NCI-H748 (cell line): ENCODE results near the gene PLA2G2F.
A peak's percentile ranks its signal among the peaks of the same experiment; 100 is the strongest.

ENCODE experiments used
- DNase-seq: peaks from one replicate; lab custom pipeline; 2025; ENCODE audit not compliant: unreplicated experiment; lab: John Stamatoyannopoulos, UW

PLA2G2F gene

DNA sequence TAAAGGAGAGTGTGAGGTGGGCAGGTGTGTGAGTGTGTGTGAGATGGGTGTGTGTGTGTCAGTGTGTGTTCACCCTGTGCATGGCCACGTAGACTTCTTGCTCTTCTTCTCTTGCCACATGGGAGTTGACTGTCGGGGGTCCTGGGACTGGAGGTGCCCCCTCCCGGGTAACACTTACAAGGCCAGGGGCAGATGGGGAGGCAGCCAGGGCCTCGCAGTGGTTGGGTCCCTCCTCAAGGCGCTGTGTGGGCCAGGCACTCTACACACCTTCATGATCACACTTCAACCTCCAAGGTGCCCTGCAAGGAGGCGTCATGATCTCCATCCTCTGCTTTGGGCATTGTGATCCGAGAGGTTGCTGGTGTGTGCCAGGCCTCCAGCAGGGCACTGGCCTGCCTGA, 2.3 kb downstream of the PLA2G2F start:
- no peak for DNase-seq

DNA sequence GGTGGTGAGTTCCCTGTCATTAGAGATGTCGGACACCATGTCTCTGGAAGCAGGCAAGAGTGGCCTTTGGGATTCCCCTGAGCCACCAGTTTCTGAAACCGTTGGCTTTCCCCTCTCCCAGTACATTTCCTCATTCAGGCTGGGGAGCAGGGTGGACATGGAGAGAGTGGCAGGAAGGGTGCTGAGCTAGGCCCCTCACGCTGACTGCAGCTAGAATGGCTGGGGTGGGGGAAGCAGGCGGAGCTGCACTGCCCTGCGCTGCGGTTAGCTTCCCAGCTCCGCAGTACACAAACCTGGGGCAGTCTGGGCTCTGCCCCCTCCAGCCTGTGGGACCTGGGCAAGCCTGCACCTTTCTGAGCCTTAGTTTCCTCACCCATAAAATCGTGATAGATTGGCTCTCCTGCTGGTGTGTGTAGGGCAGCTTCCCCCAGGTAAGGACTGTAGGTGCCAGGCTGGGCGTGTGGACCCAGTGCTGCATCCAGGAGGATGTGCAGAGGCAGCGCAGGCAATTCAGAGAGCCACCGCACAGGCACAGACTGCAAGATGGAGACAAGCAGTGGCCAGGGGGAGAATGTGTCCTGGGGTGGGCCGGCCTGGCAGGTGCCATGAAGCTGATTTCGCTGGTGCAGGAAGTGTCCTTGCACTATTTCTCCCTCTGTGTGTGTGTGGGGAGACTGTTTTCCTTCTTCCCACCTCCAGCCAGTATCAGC, 3.0 kb downstream of the PLA2G2F start:
- DNase-seq: no peak

DNA sequence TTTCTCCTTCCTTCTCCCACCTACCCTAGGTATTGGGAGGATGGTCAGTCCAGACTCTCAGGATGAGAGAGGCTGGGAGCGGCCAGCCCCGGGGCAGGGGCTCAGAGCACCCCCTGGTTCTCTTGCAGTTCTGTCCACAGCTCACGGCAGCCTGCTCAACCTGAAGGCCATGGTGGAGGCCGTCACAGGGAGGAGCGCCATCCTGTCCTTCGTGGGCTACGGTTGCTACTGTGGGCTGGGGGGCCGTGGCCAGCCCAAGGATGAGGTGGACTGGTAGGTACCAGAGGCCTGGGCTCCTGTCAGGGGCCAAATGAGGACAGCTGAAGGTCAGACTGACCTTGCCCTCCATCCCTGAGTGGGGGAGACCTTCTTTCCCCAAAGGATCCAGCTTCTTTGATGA, 4.2 kb downstream of the PLA2G2F start:
- DNase-seq: no peak

DNA sequence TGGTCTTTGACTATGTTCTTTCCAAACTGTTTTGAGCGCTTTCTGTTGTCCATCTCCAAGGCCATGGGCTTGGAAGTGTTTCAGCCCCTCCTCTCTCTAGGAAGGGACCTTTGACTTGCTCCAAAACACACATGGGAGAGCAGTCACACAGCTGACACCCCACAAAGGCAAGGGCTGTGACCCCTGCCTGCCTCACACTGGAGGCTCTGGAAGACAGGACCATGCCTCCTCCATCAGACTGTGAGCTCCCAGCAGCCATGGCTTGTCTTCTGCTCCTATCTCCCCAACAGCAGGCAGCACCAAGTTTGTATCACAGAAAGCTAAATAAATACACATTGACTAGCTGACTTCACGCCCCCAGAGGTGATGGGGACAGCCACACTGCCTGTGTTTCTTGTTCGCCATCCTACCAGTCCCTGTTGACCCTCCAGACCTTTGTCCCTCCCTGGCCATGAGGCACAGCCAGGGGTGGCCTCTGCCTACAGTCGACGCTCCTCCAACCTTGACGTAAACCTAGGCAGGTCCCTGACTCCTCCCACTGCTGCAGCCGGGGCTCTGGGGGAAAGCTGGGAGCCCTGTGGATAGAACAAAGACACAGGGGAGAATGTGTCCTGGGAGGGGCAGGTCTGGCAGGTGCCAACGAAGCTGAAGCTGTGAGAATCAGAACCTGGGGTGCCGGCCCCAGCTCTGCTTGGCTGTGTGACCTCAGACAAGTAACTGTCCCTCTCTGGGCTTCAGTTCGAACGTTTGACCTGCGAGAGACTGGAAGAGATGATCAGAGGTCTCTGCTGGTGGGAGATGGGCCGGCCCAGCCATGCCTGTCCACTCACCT, 4.8 kb downstream of the PLA2G2F start:
- DNase-seq: no peak

DNA sequence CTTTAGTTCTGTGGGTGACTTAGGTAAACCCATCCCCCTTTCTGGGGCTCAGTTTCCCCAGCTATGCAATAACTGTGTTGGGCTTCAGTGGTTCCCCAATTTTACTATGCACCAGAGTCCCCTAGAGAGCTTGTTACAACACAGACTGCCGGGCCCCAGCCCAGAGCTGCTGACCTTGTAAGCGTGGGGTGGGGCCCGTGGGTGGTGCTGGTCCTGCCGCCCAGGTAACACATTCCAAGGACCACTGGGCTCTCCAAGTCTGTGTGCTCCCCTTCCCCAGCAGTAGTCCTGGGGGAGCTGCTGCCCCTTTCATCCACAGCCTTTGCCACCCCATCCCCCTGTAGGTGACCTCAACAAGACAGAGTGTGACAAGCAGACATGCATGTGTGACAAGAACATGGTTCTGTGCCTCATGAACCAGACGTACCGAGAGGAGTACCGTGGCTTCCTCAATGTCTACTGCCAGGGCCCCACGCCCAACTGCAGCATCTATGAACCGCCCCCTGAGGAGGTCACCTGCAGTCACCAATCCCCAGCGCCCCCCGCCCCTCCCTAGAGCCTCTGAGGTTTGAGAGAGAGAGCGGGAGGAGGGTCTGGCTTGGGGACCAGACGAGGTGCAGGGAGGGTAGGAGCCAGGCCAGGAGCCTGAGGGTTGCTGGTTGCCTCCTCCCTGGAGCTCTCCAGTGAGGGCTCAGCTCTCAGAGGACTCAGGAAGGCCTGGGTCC, 8.9 kb downstream of the PLA2G2F start:
- no peak for DNase-seq

DNA sequence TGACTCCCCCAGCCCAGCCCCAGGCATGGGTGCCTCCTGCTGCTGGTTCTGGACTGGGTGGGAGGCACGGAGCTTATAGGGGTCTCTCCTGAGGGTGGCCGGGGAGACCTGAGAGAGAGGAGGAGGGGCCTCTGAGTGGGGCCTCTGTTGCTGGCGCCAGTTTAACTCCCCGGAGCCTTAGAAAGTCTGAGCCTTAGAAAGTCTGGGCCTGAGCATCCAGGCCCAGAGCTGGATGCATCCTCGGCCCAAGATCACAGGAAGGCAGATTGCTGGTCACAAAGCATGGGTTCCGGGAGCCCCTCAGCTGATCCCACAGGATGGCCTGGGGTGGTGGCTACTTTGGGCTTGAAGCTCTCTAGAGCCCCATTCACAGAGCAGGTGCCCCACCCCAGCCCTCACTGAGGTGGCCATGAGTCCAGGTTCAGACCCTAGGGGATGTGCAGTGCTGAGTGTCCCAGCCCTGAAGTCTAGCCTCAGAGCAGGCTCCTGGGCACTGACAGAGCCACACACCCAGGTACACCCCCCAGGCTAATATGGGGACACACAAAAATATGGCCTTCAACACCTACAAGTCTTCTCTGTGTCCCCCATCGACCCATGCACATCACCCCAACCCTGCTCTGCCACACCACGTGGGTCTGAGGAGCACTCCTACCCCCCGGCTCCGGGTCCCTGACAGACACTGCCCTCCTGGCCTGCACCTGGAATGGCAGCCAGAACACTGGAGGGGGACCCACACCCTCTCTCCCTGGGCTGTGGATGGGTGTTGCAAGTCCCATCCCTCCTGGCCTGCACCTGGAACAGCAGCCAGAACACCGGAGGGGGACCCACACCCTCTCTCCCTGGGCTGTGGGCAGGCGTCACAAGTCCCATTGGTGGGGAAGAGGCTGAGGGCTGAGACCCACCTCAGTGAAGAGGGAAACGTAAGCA, 9.7 kb downstream of the PLA2G2F start:
- DNase-seq: no peak

DNA sequence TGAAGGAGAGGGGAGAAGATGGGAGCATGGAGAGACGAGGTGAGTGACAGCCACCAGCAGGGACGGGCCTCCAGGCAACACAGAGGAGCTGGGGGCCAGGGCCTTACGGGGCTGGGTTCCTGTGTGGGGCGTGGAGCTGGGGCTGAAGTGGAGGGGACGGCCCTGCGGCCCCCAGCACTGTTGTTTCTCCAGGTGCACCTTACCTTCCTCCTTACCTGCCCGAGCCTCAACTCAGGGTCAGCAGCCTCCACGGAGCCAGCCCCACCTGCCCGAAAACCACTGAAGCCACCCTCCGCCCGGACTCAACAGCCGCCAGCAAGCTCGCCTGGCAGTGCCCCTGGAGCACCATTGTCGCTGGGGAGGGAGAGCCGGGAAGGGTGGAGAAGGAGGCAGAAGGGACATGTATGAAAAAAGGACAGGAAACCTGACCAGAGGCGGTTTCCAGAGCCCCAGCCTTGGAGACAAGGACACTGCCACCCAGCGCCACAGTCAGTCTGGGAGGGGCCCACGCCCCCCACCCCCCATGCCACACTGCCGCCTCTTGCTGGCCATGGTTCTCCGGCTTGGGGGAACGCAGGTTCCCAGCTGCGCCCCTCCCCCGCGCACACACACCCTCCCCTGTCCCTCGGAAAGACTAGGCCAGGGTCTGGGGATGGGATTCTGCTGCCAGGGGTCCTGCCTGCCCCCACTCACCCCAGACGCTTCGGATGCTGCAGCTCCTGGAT, 10.6 kb downstream of the PLA2G2F start:
- no peak for DNase-seq

DNA sequence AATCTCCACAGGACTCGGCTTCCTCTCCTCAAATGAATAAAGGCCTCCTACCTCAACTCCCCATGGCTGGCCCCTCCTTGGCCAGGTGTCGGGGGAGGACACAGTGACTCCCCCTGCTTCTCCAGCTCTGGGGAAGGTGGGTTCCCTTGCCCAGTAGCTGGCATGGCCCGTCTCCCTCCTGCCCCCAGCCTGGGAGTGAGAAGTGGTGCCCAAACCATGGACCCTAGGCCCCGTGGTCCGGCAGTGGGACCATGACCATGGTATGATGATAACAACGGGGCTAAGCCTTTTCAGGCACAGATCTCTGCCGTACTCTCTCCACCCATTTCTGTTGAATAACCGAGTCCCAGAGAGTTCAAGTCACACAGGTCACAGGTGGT, 11.2 kb downstream of the PLA2G2F start:
- no peak for DNase-seq

DNA sequence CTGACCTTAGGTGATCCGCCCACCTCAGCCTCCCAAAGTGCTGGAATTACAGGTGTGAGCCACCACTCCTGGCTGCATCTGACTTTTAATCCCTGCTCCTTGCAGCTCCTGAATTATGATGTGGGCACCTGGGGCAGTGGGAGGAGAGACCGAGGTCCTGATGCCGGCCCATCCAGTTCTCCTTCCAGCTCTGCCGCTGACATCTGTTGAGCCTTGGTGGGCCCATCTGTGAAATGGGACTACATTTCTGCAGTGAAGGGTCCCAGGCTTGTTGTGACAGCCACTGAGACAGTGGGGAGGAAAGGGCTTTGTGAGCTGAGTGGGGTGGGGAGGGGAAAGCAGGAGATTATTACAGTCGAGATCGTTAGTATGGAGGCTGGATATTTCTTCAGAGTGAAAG, 11.8 kb downstream of the PLA2G2F start:
- no peak for DNase-seq

DNA sequence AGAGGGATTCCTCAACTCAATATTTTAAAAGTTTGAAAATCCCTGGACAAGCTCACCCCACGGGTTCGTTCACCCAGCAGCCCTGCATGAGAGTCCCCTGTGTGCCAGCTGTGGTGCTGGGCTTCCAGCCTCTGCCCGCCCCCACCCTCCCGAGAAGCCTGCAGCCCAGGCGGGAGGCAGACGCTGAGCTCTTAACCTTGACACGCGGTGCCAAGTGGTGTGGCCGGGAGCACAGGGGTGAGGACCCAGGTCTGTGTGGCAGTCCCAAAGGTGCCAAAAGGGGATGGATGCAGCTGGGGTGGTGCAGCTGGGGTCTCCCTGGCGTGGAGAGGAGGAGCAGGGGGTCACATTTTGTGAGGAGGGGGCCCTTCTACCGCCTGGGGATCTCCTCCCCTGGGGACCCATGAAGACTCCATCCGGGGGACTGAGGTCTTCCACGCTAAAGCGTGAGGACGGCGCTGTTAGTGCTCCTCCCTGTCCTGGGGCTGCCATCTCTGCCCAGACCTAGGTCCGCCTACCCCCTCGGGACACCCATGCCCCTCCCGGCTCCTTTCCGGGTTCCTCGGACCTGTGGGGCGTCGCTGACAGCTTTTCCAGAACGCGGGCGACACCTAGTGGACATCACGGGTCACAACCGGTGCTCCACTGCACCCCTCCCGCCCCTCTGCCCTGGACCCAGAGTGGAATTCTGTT, 12.9 kb downstream of the PLA2G2F start:
- DNase-seq: peak; percentile 63

DNA sequence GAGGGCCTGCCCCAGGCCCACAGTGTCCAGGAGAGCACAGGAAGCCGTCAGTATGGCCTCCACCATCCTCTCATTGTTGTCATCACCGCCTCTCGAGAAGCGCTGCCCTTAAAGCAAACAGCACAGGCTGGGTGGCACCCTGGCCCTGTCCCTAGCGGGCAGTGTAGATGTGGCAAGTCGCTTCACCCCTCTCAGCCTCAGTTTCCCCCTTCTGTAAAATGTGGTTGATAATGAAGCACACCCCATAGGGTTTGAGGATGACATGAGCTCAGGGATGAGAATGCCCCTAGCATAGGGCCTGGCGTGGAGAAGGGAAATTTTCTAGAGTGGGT, 13.4 kb downstream of the PLA2G2F start:
- no peak for DNase-seq

DNA sequence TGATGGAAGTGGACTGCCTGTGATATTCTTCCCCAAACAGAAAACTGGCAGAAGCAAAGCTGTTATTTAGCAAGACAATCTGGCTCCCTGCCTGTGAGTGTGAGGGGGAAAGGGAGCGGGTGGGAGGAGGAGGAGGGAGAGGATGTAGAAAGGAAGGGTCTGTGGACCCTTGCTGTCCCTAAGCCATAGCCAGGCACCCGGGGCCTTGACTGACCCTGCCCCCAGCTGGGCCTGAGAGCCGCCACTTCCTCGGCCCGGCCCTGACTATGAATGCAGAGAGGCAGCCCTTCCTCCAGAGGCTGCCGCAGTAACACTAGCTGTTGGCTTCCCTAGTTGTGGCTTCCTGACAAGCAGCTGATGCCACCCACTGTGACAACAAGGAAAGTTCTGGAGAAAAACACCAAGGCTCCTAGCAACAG, 13.9 kb downstream of the PLA2G2F start:
- DNase-seq: no peak

DNA sequence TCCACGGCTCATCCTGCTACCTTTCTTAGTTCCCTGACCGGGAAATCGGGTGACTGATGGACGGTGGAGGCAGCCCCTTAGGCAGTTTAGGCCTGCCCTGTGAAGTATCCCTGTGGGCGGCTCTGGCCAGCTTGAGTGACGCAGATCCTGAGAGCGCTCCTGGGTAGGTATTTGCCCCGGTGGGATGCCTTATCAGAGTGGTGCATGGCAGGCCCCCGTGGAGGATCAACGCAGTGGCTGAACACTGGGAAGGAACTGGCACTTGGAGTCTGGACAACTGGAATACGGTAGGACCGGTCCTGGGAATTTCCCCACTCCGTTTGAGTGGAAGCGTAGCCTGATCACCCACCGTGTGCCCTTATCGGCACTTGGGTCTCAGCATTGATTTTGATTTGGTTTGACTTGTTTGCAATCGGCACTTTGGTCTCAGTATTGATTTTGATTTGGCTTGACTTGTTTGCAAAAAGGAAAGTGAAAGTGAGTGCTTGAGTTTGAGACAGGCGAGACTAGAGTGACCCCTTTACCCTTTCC, 15.2 kb downstream of the PLA2G2F start:
- DNase-seq: no peak

DNA sequence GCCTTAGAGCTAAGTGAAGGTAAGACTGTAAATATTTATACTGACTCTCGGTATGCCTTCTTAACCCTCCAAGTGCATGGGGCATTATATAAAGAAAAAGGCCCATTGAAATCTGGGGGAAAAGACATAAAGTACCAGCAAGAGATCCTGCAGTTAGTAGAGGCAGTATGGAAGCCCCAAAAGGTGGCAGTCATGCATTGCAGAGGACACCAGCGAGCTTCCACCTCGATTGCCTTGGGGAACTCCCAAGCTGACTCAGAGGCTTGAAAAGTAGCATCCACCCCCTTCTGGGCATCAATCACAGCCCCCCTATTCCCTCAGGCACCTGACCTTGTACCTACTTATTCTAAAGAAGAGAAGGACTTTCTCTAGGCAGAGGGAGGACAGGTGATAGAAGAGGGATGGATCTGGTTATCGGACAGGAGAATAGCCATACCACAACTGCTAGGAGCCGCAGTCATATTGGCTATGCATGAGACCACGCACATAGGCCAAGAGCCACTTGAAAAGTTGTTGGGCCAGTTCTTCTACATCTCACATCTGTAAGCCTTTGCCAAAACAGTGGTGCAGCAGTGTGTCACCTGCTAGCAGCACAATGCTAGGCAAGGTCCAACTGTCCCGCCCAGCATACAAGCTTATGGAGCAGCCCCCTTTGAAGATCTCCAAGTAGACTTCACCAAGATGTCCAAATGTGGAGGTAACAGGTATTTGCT, 19.4 kb downstream of the PLA2G2F start:
- DNase-seq: no peak

DNA sequence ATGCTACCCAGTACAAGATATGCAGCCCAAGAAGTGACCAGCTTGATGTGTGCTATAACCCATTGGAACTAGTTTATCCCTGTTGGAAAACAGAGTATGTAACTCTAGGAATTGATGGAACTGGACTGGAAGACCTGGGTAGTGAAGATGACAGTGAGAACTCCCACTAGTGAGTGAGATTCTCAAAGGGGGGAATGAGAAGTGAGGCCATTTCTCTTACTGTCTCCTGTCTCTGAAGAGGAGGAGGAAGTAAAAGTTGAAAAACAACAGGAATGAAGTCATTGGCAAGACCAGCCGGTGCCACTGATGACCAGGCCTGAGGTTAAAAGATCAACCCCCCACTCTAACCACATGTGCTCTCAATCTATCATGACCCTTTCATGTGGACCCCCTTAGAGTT, 20.9 kb downstream of the PLA2G2F start:
- DNase-seq: no peak

DNA sequence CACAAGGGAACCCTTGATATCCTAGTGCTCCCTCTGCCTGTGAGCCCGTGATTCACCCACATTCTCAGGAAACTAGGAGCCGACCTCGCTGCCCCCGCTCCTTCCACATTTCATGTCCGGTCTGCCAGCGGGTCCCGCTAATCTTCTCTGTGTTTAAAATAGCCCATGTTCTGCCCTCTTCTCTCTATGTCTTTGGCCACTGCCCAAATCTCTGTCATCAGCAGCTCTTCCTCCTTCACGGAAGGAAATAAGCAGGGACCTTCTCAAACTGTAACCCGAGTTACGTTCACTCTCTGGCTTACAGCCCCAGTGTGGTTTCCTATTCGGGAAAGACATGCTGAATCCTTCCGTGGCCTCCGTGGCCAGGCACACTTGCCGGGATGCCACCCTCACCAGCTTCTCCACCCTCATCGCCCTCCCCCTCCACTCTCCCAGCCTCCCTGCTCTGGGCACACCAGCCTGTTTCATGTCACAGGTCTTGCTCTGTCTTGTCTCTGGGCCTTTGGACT, 25.6 kb downstream of the PLA2G2F start:
- DNase-seq: no peak

DNA sequence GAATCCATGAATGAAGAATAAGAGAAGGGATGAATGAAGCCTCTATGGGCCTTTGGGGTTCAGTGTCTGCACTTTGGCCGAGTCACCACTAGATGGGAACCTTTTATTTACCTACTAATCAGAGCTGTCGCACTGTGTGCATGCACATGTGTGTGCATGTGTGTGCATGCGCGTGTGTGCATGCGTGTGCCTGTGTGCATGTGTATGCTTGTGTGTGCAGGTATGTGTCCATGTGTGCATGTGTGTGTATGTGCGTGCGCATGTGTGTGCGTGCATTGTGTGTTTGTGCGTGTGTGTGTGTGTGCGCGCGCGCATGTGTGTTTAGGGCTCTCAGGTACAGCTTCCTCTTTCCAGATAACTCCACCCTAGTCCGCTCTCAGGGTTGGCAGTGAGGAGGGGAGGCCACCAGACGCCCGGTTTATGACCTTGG, 26.4 kb downstream of the PLA2G2F start:
- peak; percentile 5 for DNase-seq

DNA sequence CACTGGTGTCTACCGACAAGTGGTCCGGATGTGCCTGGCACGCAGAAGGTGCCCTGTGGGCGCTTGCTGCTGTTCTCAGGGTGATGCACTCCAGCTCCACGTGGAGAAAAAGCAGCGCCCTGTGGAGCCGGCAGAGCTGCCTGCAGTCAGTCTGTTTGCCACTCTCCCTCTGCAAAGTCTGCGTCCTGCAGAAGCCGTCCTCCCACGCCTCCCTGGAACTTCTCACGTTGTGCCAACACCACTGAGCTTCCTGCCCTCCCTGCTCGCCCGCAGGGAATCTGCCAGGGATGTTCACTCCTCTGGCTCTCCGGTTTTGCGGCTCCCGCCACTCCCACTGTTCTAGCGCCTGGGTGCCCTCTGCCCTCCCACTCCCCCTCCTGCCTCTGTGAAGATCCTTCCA, 26.9 kb downstream of the PLA2G2F start:
- no peak for DNase-seq

DNA sequence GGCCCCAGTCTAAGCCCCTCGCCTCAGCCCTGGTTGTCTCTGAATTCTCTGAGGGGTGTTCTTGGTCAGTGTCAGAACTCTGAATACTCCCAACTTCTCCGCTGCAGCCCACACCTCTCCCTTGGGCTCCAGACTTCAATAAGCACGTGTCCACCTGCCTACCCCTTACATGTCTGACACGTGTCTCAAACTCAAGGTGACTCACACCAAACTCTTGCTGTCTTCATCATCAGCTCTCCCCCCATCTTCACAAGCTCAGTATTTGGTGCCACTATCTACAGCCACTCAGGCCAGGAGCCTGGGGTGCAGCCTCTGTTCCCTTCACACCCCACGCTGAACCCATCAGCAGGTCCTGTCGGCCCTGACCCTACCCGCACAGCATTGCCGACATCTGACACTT, 28.0 kb downstream of the PLA2G2F start:
- DNase-seq: no peak
